HG03442 (cell line): Measurements from ENCODE around the gene ZBTB8B.

Source experiments
- ATAC-seq: cut with Tn5 transposase; IDR thresholded peaks from one replicate; pipeline ENCODE4 v1.9.1; 2021; ENCODE audit warnings: mild to moderate bottlenecking, moderate library complexity; ENCODE audit not compliant: unreplicated experiment

ZBTB8B gene

DNA sequence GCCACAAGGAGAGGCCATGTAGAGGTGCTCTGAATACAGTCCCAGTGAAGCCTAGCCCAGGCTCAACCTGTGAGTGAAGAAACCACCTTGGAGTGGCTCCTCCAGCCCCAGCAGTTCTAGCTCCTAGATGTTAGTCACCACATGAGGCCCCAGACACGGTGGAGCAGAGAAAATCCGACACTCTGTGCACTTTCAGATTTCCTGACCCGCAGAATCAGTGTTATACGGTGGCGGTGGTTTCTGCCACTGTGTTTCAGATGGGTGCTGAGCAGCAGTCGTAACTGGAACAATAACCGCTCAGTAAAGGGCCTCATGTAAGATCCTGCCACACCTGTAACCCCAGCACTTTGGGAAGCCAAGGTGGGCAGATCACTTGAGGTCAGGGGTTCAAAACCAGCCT, 38.3 kb downstream of the ZBTB8B start:
- no peak for ATAC-seq

GRCh38 chr1:32507021-32507420, 42.1 kb downstream of the ZBTB8B start:
- no peak for ATAC-seq

DNA sequence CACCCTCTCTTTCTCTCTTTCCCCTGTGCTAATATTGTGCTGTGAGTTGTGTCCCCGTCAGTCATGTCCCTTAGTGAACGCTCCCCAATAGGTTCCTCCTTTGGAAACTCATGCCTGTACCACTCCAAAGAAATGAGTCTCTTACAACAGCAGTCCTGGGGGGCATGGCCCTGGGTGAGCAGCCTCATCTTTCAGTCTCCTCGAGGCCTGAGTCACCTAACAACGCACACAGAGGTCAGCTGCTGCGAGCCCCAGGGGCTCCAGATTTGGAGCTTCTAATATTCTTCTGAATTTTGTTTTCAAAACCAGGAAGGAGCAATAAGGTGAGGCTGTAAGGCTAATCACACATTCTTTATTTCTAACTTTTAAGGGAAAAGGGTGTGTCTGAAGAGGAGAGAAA, 43.9 kb downstream of the ZBTB8B start:
- no peak for ATAC-seq

GRCh38 chr1:32509939-32510338, 45.1 kb downstream of the ZBTB8B start:
- ATAC-seq = no peak
